ENCODE data around the gene CR1L. TPM values are rescaled to one million over a fixed set of nuclear protein-coding genes. Genes with fewer than 3 reads are reported as not detected.

CR1L gene
- total and polyA plus RNA-seq, 9 of the 15 experiments (the other 6 are each of a cell fraction or from before 2014, with no cell fraction given) = 10.1 to 74.8 (median 34.3) TPM

DNA sequence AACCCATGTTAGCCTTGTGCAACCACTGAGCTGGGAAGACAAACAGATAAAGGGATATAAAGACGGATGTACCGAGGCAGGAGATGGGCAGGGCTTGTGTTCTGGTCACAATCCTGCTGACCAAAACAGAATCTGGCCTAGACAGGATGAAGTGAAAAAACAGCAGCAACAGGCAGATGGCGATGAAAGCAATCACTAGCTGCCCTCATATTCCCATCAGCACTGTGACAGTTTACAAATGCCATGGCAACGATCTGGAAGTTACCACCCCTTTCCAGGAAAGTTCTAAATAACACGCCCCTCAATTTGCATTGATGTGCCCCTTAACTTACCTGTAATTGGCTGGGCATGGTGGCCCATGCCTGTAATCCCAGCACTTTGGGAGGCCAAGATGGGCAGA is 66.4 kb downstream of the CR1L start (continued):
- TF ChIP-seq ZNF165 (CRISPR knock-in tag; IDR thresholded peaks at IDR 0.05; ENCODE audit: borderline replicate concordance) (no peak), KDM2B (CRISPR knock-in tag; IDR thresholded peaks at IDR 0.05) (no peak), TBP (optimal IDR thresholded peaks at IDR 0.05; ENCODE audit: low read depth, low read length) (no peak), CC2D1A (IDR thresholded peaks at IDR 0.05) (0 out of 2 replicates have a peak, but pooled peaks have one; percentile 27), NR2C1 (IDR thresholded peaks at IDR 0.05) (no peak), NR2C1 (tag; IDR thresholded peaks at IDR 0.05) (no peak), ZKSCAN8 (CRISPR knock-in tag; IDR thresholded peaks at IDR 0.05) (no peak), OTX1 (CRISPR knock-in tag; IDR thresholded peaks at IDR 0.05) (no peak), MAZ (CRISPR knock-in tag; conservative IDR thresholded peaks at IDR 0.05 in 1 of 2, IDR thresholded peaks at IDR 0.05 in 1 of 2) (no peak), PKNOX1 (IDR thresholded peaks at IDR 0.05) (peak; percentile 94), LCOR (CRISPR knock-in tag; IDR thresholded peaks at IDR 0.05) (no peak), BDP1 (IDR thresholded peaks at IDR 0.05; ENCODE audit: insufficient read depth, insufficient read length) (no peak), ARID4B (CRISPR knock-in tag; IDR thresholded peaks at IDR 0.05) (0 out of 2 replicates have a peak, but pooled peaks have one; percentile 44), RAD21 (CRISPR knock-in tag; conservative IDR thresholded peaks at IDR 0.05 in 1 of 2, IDR thresholded peaks at IDR 0.05 in 1 of 2) (peak; percentile 63 to 83), SPI1 (IDR thresholded peaks at IDR 0.05; ENCODE audit: borderline replicate concordance, low read depth, low read length) (no peak), FOXA3 (CRISPR knock-in tag; conservative IDR thresholded peaks at IDR 0.05 in 1 of 2, IDR thresholded peaks at IDR 0.05 in 1 of 2) (peak in 1 of 2 experiments; percentile 61; a peak in 1 of 4 replicates), TCFL5 (CRISPR knock-in tag; conservative IDR thresholded peaks at IDR 0.05) (no peak), PCBP2 (IDR thresholded peaks at IDR 0.05; ENCODE audit: low read depth, low read length, poor library complexity, severe bottlenecking) (no peak), RNF219 (CRISPR knock-in tag; IDR thresholded peaks at IDR 0.05) (no peak)
- TF ChIP-seq, protein P1, sequence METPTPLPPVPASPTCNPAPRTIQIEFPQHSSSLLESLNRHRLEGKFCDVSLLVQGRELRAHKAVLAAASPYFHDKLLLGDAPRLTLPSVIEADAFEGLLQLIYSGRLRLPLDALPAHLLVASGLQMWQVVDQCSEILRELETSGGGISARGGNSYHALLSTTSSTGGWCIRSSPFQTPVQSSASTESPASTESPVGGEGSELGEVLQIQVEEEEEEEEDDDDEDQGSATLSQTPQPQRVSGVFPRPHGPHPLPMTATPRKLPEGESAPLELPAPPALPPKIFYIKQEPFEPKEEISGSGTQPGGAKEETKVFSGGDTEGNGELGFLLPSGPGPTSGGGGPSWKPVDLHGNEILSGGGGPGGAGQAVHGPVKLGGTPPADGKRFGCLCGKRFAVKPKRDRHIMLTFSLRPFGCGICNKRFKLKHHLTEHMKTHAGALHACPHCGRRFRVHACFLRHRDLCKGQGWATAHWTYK (CRISPR knock-in tag; IDR thresholded peaks at IDR 0.05) = no peak

Measured in K562 (cell line).